GM19438 (cell line): ENCODE results near the gene DPEP2.

Source experiments
- ATAC-seq: cut with Tn5 transposase; IDR thresholded peaks from one replicate; pipeline ENCODE4 v1.9.1; 2021; ENCODE audit warnings: low read depth; ENCODE audit not compliant: unreplicated experiment

The DPEP2 gene

GRCh38 chr16:67957622-67958021 is 41.7 kb downstream of the DPEP2 start:
- no peak for ATAC-seq

GRCh38 chr16:67954421-67955196 is 44.7 kb downstream of the DPEP2 start:
- no peak for ATAC-seq

DNA sequence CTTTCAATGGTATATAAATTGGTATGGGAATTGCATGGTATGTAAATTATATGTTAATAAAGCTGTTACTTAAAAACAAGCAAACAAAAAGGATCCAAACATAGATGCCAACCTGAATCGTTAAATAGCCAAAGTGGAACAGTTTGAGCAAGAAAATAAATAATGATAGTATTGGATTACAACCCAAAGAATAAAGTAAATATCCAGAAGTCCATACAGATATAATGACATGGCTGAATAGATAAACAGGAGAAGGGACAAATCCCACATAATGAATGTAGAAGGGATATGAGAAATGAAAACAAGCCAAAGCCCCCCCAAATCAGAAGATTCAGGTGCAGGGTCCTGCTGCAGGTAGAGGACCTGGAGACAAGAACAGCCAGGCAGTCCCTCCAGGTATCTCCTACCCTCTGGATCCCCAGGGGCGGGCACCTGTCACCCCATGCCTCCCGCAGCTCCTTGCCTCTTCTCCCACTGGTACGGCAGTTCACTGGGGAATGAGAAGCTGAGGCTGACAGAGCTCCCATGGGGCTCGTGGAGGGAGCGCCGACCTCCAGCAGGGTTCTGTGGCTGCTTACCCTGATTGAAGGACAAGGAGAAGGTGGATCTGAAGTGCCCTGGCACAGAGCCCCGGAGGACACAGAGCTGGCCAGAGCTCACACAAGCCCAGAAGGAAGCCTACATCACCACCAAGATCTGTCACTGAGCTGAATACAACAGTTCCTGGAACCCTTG is 45.5 kb downstream of the DPEP2 start:
- no peak for ATAC-seq

DNA sequence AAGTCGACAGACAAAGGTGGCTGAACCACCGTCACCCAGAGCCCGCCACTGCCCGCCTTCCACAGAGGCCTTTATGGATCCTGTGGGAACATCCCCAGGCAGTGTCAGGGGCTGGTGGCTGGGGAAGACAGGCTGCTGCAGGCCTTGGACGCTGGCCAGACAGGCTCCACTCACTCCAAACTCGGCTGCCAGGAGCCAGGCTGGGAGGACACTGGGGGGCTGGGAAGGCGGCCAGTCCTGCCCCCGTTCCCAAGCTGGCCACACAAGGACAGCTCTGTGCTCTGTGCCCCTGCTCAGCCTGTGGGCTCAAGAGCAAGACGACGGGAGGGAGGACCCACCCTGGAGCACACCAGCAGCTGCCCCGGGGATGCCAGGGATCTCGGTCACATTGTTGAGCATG is 47.8 kb downstream of the DPEP2 start:
- no peak for ATAC-seq

GRCh38 chr16:67950335-67950843 is 48.9 kb downstream of the DPEP2 start:
- no peak for ATAC-seq

DNA sequence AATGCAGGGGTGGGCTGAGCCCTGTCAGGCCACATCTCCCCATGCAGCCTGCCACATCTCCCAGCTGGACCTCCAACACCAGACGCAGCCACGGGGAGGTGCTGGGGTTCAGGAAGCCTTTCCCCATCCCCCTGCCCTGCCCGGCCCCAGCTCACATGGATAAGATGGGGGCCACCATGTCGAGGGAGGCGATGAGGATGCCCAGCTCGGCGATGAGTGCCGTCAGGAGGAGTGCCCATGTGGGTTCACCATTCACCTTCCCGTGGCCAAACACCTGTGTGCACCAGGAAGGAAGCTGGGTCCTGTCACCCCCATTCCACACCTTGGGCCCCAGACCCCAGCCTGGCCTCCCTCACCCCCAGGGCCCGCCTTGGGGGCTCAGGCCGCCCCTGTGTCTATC is 49.6 kb downstream of the DPEP2 start:
- no peak for ATAC-seq

DNA sequence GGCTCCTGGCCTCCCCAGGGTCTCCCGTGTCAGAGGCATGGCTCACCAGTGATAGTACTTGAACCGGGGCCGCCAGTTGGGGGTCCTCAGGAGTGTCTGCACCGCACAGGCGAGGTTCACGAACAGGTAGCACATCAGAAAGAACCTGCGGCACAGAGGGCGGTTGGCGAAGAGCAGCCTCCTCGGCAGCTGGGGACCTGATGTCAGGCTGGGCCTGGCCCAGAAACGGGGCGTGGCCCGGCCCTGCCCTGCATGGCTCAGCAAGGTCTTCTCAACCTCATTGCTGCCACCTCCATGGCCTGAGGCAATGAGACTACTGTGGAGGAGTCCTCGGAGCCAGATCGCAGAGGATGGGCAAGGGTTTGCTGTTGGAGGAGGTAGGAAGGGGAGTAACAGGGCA is 51.3 kb downstream of the DPEP2 start:
- ATAC-seq, result no peak

DNA sequence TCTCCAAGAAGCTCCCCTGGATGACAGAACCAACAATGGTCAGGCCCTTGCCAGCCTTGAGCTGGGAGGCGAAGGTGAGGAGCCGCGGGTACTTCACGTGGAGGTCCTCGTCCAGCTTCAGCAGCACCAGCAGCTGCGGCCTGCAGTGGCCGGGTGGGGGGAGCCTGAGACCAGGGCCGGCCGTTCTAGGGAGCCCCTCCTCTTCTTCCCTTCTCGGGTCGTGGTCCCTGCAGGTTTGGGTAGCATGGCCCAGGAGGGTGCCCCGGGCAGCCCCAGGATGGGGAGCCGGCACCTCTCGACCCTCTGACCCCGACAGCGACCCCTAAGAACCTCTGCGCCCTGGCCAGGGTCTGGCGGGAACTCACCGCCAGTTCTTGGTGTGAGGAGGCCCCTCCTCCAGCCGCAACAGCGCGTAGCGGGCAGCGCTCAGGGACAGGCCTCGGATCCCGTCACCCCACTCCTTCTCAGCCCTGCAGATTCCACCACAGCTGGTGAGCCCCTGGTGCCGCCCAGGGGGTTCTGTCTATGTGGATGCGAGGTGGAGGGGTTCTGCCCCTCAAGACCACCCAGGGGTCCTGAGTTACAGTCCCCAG is 52.2 kb downstream of the DPEP2 start:
- ATAC-seq, result no peak

DNA sequence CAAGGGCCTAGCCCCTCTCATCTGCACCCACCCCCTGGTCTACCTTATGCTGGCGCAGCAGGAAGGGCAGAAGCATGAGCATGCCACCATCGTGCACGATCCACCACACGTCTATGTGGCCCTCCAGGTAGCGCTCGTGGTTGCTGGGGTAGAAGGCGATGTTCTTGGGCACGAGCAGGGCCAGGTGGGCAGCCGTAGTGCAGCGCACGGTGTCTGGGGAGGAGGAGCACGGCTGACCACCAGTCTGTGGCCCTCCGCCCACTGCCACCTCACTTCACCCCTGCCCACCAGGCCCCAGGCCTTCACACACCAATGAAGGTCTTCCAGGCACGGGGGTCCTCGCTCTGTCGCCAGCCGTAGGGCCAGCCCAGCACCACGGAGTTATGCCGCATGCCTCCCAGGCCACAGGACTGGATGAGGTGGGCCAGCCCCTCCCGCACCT is 53.1 kb downstream of the DPEP2 start:
- ATAC-seq, result no peak

DNA sequence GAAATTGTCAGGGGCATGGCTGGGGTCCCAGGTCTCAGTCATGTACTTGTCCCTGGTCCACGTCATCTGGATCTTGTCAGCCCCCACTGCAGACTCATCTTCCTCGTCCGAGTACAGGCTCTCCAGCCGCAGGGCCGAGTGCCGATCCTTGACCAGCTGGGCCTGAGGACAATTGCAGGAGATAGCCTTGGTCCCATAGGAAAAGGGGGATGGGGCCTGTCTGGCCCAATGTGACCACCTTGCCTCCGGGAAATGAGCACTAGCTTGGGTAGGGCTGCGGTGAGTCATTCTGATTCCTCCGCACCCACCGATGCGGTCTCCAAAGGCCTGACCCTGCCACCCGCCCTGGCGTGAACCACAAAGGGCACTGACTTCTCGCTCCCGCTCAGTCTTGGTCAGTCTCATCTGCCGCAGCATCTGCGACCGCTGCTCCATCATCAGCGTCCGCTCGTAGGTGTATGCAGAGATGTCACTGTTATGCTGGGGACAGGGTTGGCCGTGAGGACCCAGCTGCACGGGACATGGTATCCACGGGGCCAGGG is 53.8 kb downstream of the DPEP2 start:
- ATAC-seq, result no peak

DNA sequence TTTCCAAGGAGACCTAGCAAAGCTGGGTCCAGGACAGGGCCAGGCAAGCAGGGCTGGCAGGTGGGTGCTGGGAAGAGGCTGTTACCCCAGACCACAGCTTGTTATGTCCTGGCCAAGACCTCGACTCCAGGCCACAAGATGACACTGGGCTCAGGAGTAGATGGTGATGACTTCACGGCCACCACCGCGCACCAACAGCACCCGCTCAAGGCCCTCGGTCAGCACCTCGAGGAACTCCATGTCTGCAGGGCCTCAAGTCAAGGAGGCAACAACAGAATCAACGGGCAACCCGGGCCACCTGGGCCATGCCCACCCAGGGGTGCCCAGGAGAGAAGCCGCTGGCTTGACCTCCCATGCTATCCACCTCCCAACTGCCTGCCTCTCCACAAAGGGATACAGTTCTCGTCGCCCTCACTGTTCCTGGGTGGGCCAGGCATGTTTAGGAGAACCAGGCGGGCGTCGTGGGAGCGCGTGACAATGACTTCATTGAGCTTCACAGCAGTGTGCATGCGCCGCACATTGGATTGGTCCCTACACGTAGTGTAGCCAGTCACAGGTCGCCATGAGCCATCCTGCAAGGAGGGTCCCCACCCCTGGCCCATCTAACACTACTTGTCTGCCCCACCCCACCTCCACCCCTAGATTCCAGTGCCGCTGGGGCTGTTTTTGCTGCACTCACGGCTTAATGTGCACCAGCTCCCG is 54.4 kb downstream of the DPEP2 start:
- ATAC-seq, result no peak

DNA sequence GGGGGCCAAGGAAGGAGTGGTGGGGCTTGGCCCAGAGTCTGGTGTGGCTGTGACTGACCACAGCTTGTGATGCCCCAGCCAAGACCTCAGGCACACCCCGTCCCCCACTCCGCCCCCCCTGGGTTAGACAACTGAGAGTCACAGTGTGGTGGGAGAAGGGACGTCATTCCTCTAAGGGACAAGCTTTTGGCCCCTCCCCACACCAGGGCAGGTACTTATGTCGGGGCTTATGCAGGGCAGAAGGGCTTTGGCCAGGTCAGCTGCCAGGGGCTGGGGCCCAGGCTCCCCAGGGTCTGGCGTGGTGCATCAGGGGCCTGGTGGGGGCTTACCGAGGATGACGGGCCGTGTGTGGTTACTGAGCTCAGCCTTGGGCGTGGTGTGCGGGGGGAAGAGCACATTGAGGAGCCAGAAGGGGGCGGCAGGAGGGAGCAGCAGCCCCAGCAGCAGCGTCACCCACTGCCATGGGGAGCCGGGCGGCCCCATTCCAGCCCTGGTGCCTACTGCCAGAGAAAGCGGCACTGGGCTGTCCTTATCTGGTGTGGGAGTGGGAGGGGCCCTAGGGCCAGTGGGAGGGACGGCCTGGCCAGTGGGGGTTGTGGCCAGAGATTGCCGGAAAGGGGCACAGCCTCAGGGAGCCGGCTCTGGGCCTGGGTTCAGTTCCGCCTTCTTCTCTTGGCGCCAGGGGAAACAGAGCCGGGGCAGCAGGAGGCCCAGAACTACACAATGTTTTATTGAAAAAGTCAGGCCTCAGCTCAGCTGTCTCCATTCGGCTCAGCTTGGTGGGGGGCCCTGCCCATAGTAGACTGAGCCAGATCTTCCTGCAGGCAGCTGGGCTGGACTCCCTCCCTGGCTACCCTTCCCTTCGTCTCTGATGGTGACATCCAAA is 55.4 kb downstream of the DPEP2 start, which contains the start of gene LCAT:
LCAT (minus strand) TSS at position 502 of the 886 bp plus-strand sequence; CDS start at position 483, 19 bp downstream.
- ATAC-seq, result no peak

GRCh38 chr16:67943256-67943618 is 56.0 kb downstream of the DPEP2 start:
- no peak for ATAC-seq

- ATAC-seq, result no peak
These were observed 56.6 kb downstream of the DPEP2 start for GRCh38 chr16:67942510-67943255.

DNA sequence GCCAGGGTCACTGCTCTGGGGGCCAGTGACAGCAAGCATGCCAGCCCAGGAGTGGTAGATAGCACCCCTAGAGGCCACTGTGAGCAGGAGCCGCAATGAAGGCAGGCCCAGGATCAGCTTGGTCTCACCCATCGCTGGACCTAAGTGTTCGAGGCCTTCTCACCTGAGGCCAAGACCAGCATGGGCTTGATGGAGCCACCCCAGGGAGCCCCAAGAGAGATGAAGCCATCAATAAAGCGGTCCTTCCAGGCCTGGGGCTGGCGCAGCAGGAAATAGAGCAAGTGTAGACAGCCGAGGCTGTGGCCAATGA is 57.1 kb downstream of the DPEP2 start:
- ATAC-seq, result no peak

GRCh38 chr16:67941469-67942199 is 57.6 kb downstream of the DPEP2 start:
- ATAC-seq, result no peak

- ATAC-seq, result no peak
These were observed 58.7 kb downstream of the DPEP2 start for GRCh38 chr16:67940446-67941089.
